Left forelimb (tissue), 1 donor: ENCODE results near the gene ESRRB.
A peak's percentile ranks its signal among the peaks of the same experiment; 100 is the strongest.

Experiments
- DNase-seq: peaks from one replicate; pipeline ENCODE4 v3.0.0-alpha.2; 2018; ENCODE audit warnings: low spot score

ESRRB gene

DNA sequence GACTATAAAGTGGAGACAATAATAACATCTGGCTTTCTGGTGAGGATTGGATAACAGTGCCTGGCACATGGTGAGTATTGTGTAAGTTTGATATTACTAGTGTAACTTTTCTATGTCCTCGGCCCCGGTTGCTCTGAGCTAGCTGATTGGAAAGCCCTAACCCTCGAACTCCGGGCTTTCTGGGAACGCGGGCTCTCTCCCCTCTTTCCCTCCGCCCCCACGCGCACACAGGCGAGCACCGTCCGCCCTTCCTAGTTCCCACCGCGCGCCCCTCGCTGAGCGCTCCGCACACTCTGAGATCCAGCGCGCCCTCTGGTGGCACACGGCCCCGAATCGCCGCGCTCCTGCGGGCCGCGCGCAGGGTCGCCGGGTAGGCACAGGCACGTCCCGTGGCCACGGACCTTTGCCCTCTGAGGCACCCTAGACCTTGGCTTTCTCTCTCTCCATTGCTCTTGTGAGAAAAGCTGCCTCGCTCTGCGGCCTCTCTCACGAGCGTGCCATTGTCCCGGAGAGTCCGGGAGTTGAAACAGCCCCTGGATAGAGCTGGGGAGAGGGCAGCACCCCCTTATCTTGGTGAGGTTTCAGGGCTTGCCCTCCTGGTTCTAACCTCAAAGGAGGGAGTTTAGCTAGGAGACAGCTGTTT is 23.2 kb upstream of the ESRRB start:
- DNase-seq: peak; percentile 81

DNA sequence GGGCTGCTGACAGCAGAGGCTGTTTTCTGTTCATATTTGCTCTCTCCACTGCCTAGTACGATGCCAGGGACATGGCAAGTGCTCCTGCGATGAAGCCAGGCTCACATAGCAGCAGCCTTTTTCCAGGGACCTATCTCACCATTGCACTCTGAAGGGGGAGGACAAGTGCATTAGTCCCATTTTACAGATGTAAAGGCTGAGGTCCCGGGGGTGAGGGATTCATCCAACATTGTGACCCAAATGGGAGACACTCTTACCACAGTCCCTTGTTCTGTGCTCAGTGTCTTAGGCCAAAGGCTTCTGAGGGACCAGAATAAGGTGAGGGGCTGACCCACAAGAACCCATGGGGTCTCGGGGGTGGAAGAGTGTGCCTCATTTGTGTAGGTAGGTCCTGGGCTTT is 21.6 kb upstream of the ESRRB start:
- no peak for DNase-seq

DNA sequence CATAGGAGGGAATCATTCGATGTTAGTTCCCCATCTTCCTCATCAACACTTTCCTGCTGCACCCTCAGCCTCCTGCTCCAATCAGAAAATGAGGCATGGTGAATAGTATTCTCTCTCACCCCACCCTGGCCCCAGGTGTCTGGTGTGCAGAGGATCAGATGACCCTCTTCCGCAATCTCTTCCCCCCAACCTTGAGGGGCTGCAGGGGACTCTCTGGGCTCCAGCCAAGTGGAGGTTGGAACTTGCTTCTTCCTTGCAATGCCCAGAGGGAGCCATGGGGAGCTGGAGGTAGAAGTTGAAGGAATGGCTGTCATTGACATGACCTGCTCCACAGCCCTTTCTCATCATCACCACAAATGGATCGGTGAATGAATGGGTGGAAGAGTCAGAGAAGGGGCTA is 20.2 kb upstream of the ESRRB start:
- DNase-seq: no peak

DNA sequence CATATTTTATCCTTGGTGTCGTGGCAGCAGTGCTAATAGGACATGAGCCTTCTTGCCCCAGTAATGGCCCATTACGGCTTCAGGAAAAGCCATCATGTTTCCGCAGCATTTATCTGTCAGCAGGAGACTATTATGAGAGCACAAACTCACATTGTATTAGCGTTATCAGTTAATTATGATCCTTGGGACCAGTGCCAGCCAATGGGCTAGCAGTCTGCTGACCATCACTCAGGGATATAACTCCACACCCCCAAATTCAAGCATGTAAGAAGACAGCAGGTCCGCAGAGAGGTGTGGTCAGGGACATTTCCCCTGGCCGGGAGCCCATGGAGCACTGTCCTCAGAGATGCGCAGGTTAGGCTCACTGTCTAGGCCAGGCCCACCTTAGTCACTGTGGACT is 4.9 kb upstream of the ESRRB start:
- no peak for DNase-seq

DNA sequence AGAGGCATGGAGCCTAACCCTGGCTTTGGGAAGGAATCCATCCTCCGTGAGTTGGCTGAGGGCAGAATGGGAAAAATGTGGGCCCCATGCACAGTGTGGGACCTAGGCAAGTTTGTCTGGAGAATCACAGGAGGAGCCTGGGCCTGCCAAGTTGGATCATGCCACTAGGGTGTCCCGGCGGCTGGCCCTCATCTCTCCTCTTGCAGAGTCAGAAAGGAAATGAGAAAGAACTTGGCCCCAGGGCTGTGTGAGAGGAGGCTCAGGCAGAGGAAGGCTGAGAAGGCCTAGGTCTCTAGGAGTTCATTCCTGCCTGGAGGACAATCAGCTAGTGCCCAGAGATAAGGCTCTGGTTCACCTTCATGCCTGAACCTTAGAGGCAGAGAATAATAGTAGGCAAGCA is 2.5 kb upstream of the ESRRB start:
- DNase-seq: no peak

DNA sequence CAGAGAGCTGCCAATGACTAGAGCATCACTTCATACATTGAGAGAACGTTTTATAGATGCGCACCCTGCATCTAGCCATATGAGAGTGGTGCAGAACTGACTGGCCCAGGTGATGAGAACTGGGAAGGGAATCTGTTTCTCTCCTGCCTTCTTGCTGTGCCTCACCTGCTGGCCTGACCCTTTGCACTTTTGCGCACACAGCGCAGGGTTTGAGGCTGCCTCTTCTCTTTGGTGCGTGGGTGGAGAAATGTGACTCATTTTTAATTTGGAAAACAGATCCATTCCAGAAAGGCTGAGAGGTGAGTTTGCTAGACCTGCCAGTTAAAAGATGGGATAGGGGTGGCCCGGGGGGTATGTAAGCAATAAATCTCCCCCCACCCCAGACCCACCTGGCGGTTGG is 453 bp upstream of the ESRRB start:
- DNase-seq: no peak

DNA sequence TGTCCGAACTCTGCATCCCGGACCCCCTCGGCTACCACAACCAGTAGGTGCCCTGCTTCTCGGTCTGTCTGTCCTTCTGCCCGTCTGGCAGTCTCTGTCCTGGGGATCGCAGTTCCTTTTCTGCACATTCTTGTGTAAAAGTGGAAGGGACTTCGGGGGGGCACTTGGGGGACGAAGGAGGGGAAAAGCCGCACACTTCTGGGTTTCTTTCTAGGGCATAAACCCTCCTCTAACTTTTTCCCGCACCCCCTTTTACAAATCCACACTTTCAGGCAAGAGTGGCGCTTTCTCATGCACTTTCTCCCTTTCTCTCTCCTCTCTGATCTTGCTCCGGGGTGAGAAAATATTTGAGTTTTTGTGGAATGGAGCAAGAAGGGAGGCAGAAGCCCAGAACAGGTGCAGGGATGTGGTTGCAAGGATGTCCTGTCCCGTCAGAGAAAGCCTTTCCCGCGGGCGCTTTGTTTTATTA is 506 bp downstream of the ESRRB start:
- no peak for DNase-seq

DNA sequence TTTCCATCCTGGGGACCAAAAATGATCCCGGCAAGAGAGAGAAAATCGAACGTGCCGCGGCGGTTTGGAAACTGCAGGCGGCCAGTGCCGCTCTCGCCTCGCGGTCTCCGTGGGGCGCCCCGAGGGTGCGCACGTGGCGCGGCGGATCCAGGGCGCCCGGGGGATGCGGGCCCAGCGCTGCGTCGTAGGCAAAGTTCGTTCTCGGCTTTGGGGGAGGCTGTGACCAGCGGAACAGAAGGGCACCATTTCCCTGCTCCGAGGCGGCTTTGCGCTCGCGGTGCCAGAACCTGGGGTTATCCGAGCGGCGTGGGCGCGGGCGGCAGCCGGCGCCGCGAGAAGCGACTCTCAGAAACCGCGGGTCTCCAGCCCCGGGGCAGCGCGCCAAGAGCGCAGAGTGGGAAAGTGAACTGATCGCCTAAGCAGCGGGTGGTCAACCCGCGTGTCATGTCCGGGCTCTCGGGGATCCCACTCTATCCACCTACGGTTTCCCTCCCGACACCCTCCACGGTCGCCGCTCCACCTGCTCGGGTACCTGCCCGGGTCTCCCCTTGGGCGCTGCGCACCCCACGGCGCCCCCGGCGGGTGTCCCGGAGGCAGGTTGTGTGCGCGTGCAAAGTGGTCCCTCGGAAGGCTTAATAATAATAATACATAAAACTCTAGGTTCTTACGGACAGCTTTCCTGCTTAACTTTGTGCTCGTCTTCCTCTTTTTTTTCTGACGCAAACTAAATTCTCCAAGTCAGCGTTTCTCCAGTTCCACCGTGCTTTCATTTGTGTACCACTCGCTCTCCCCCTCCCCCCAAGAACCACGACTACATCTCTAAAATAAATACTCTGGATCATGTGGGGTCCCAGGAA is 1.2 kb downstream of the ESRRB start:
- DNase-seq: no peak

DNA sequence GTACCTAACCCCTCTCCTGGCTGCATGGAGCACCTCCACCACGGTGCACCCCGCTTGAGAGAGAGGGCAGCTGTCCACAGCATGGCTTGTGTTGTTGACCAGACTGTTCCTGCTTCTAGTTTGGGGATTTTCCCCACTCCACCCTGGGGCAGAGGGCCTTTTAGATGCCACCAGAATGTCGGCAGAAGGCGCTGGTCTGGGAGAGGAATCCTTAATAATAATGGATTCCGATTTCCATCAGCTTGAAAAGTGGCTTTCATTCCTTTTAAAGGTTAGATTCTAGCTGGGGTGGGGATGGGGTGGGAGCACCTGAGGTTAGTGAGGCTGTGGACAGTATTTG is 1.8 kb downstream of the ESRRB start:
- DNase-seq: no peak

DNA sequence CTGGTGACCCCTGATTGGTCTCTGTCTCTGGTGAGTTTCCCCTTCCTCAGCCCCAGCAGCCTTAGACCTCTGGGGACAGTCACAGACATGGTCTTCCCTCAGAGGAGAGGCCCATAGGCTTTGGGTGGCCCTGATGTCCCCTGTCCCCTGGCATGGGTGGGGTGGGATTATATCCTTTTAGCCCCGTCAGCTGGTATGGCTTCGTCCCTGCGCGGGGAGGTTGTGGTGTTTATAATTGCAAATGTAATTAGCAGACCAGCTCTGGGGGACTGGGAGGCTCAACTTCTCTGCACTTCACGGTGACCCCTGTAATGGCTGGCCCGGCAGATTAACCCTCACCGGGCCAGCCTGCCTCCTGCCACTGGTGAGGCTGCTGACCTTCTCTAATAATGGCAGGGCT is 5.1 kb downstream of the ESRRB start:
- no peak for DNase-seq

DNA sequence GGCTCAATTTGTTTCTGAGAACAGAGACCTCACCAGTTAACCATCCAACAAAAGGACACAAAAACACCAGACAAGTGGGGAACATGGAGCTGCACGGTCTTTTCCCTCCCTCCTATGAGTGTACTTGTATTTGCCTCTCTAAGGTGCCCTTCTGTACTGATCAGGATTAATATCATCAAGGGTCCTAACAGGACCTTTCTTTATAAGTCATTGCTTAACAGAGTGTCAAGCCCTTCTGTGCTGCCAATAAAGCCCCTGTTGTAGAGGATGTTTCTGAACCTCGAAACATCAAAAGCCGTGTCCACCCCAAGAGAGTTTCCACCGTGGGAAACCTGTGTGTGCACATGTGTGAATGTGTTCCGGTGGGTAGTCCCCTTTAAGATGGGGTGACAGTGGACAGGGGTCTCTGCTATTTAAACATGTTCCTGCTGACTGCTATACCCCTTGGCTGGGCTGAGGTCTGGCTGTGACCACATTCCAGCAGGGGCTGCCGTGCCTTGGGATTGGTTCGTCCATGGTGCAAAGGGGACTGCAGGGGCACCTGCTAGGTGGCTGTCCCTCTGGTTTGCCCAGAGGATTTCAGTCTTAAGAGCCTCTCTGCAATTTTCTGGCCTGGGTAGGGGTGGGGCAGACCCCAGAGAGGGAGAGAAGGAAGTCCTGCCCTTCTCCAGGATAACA is 6.0 kb downstream of the ESRRB start:
- no peak for DNase-seq

DNA sequence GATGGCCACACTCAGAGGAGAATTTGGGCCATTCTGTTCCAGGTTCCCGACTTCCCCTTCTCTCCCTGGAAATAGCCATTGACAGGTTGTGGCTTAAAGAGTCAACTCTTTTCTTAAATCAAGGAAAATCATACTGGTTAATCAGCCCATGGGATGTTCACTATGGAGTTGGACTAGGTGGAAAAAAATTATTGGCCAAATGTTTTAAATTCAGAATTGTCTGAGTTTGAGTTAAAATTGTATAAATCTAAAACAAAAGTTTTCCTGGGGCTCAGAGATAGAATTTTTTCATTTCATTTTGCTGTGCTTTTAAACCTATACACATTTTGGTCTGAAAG is 6.5 kb downstream of the ESRRB start:
- DNase-seq: no peak

DNA sequence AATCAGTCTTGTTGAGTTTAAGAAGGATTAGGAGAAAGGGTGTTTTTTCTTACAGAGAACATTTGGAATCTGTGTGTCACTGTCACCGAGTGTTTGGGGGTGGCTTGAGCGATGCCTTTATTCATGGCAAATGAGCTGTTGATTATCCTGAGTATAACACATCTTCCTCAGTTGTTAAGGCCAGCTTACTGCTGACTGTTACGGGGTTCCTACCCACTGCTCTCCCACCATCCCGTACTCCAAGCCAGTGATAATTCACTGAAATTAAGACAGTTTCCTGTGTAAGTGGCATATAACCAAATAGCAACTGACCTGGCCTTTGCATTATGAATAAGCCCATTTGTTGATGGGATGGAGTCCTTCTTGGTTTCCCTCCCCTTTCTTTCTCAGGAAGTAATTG is 9.5 kb downstream of the ESRRB start:
- DNase-seq: no peak

DNA sequence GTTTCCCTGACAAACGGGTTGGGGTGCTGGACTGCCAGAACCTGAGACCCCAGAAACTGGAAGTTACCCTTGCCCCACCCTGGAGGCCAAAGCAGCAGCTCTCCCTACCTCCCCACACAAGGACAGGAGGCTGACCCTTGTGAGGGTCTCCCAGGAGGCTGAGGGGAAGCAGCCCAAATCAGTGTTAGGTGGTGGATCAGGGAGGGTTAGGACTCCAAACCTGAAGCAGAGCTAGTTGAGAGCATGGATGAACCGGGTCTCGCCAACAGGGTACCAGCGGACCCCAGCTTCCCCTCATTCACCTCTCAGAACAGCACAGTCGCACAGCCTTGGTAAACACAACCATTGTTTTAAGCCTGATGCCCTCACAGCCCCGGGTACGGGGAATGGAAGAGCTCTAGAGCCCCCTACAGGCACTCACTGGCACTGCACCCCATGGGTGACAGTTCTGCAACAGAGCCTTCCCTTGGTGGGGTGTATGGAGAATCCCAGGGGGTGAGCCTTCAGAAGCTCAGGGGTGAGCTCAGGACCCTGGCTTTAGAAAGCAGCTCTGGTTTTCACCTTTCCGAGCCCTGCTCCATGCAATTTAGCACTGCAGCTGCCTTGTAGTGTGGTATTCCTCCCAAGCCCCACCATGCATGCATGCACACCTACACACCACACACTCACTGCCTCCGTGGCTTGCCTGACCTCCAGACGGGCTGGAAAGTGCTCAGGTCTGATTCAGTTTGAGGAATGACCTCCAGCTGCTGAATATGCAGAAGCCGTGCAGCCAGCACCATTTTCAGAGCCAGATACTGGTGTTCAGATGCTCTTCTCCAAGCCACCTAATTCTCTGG is 11.2 kb downstream of the ESRRB start:
- DNase-seq: peak; percentile 81

DNA sequence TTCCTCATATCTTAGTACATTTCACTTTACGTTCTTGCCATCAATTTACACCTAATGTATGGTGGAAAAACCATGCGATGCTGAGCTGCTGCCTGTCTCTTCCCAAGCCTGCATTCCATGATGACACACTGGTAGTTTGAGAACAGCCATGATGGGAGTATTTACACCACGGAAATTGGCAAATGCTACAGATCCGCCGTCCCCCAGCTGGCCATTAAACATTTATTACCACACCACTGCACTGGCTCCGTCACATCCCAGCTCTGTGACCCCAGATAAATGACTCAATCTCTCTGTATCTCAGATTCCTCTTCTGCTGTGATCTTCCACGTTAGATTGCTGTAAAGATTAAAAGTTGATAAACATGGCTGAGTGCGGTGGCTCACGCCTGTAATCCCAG is 13.9 kb downstream of the ESRRB start:
- DNase-seq: no peak

DNA sequence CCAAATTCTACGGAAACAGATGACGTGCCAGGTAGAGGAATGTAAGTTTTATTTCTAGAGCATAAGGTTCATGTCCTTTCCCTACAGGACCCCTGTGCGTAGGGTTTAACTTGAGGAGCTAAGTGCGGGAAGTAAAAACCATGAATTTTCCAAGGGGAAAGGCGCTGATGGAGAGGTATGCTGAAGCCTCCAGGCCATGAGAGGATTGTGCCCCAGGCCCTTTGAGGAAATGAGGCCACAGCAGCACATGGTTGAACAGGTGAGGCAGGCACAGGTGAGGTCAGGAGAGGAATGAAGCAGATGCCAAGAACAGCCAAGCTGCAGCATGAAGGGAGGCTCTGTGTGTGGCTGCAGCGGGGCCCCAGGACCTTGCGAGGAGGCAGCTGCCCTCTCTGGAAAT is 14.7 kb downstream of the ESRRB start:
- no peak for DNase-seq

DNA sequence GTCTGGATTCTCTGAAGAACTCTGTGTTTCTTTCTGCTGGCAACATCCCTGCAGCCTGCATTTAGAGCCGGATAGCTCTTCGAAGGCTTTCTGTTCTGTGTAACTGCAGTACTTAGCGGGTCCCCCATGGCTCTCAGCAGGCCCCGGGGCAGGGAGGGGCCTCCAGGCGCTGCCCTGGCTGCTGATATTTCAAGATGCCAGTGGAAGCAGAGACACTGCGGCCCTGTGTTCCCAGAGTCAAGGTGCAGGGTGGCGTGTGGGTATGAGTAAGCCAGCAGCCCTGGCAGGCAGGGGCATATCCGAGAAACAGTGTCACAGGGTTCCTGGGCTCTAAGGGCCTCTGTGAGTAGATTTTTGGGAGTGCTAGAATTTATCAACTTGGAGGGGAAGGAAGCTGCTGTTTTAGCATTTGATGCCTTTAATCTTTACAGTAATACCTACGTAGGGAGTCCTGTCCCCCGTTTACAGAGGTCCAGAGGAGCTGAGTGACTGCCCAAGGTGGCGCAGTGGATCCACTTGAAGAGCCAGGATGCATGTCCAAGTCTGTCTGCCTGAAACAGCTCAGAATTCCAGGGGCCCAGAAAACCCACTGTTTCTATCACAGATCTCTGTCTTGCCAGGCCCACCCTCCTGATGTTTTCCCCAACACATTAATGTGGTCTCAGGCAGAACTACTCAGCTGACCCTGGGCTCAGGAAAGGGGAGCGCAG is 16.2 kb downstream of the ESRRB start:
- DNase-seq: no peak

DNA sequence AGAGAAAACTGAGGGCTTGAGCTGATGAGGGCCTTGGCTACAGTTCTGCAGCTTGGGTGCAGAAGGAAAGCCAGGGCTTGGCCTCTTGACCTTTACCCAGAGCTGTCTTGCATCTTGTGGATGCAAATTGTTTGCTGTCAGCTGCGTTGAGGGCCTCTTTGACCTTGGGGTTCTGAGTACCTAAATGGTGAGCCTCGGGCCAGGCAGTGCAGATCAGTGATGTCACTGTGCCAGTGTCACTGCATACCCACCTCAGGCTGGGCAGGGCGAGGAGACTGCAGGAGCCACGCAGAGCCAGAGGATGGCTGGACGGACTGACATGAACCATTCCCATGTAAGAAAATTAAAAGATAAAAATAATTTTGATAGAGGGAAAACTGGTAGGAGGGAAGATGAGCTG is 18.6 kb downstream of the ESRRB start:
- no peak for DNase-seq

DNA sequence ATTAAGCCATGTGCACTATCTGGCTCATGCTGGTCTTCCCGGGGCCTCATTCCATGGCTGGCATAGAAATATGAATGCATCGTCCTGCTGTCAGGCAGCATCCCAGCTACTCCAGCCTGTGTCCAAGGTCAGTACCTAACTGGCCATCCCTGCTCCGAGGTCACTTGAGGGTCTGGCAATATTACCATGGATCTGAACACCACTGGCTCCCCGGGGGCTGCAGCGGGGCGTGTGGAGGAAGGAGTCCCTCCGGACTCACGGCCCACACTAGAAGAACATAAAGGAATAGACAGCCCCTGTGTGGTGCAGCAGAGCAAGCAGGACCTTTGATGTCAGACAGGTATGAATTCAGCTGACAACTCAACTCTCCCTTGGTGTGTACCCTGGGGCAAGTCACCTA is 19.2 kb downstream of the ESRRB start:
- no peak for DNase-seq

DNA sequence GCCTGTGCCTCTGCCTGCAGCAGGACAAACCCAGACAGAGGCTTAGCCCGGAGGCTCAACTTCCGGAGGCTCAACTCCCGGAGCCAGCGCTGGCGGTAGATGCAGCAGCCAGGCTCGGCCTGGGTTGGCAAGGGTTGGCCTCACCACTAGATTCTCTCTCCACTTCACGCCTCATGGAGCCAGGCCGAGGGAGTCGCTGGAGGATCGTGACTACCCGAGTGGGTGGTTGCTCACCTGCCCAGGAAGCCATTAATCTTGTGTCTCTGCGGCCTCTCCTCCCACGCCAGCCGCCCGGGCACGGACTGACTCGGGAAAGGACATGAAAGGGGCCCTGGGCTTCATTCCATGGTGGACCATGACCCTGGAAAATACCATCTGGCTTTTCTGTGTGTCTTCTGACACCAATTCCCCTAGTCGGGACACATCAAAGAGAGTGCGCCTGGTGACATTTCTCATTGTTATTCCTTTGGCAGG is 20.8 kb downstream of the ESRRB start:
- DNase-seq: no peak

DNA sequence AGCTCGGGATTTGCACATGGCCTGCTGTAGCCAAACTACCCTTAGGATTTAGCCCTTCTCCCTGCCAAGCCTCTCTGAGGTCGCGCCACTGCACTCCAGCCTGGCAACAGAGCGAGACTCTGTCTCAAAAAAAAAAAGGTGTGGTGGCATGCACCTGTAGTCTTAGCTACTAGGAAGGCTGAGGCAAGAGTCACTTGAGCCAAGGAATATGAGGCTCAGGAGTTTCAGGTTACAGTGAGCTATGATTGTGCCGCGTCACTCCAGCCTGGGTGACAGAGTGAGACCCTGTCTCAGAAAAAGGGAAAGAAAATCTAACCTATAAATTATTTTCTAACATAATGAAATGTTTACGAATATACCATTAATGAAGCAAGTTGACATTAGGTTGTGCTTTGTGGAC is 29.7 kb downstream of the ESRRB start:
- DNase-seq: no peak
